RWPE1 (cell line): ENCODE data around the gene IKBIP.
A peak's percentile ranks its signal among the peaks of the same experiment; 100 is the strongest.

Source experiments
- CTCF ChIA-PET: fragments of 350-600 bp; sonication (Branson Sonifier 250); formaldehyde crosslinking; extraction: SDS; loops from one replicate; lab custom pipeline; 2021; lab: Yijun Ruan, JAX
- POLR2A ChIA-PET: fragments of 400-600 bp; formaldehyde crosslinking; extraction: SDS; loops from one replicate; lab custom pipeline; 2020; ENCODE audit warnings: antibody characterized with exemption; ENCODE audit not compliant: low non-redundant PET; lab: Yijun Ruan, JAX
- DNase-seq: peaks from one replicate; pipeline ENCODE4 v3.0.0; 2012; ENCODE audit warnings: low spot score
- H3K27ac ChIP-seq: fragments of 450-650 bp; 2 replicates; pipeline ENCODE4 v1.5.1; 2017
- CTCF ChIP-seq: fragments of 450-650 bp; conservative IDR thresholded peaks from 2 replicates; pipeline ENCODE4 v1.5.1; 2017; ENCODE audit warnings: low read depth, mild to moderate bottlenecking

Gene IKBIP

GRCh38 chr12:98593351-98594049 lies 51.1 kb downstream of the IKBIP start, which contains the start of gene SLC25A3:
Gene SLC25A3 (plus strand): TSS chr12:98593686. CDS start chr12:98593979, 293 bp downstream.
- peak; percentile 98 for DNase-seq
- ChIA-PET CTCF (interaction anchor here (2.8 kb wide), 1 partner anchor 26 kb away, joined by 11 read pairs; no protein-coding TSS in a partner anchor), POLR2A (interaction anchor here (0.6 to 0.9 kb wide), 2 partner anchors 30 to 32 kb away, joined by 4 to 5 read pairs; no protein-coding TSS in a partner anchor)
- H3K27ac ChIP-seq: peak within 1 kb of the TSS; percentile 86
- TF ChIP-seq CTCF: no peak

GRCh38 chr12:98592825-98593322 lies 51.7 kb downstream of the IKBIP start:
- no peak for TF ChIP-seq CTCF
- POLR2A ChIA-PET: no interaction called here
- peak; percentile 14 for DNase-seq
- H3K27ac ChIP-seq: peak overlapping the region; percentile 86
- CTCF ChIA-PET: interaction anchor here (0.7 to 2.8 kb wide), 2 partner anchors 26 to 29 kb away, joined by 3 to 11 read pairs; no protein-coding TSS in a partner anchor

- no peak for TF ChIP-seq CTCF
- DNase-seq: no peak
- H3K27ac ChIP-seq: no peak overlapping the region
- ChIA-PET CTCF (no interaction called here), POLR2A (no interaction called here)
Measured at GRCh38 chr12:98591209-98591608, 53.4 kb downstream of the IKBIP start.

GRCh38 chr12:98587084-98587483 lies 57.5 kb downstream of the IKBIP start:
- CTCF ChIA-PET: interaction anchor here (0.6 to 2.4 kb wide), 2 partner anchors 20 to 51 kb away, joined by 3 to 11 read pairs; no protein-coding TSS in a partner anchor
- TF ChIP-seq CTCF: no peak
- POLR2A ChIA-PET: interaction anchor here (0.7 kb wide), 1 partner anchor 12 kb away, joined by 5 read pairs; no protein-coding TSS in a partner anchor
- no peak overlapping the region for H3K27ac ChIP-seq
- no peak for DNase-seq

GRCh38 chr12:98582093-98582492 lies 62.5 kb downstream of the IKBIP start:
- TF ChIP-seq CTCF: no peak
- ChIA-PET CTCF (interaction anchor here (0.9 kb wide), 1 partner anchor 9 kb away, joined by 4 read pairs; no protein-coding TSS in a partner anchor), POLR2A (no interaction called here)
- H3K27ac ChIP-seq: no peak overlapping the region
- no peak for DNase-seq

- POLR2A ChIA-PET: no interaction called here
- no peak for TF ChIP-seq CTCF
- CTCF ChIA-PET: interaction anchor here (0.5 to 0.6 kb wide), 2 partner anchors 52 to 365 kb away, joined by 3 to 6 read pairs; no protein-coding TSS in a partner anchor
- no peak overlapping the region for H3K27ac ChIP-seq
- DNase-seq: no peak
Measured at GRCh38 chr12:98581101-98581500, 63.5 kb downstream of the IKBIP start.
